ENCODE data around the gene POLR2A. TPM values are rescaled to one million over a fixed set of nuclear protein-coding genes. Genes with fewer than 3 reads are reported as not detected.

Gene POLR2A
- total RNA-seq, 4 donors from 2014 or later = 59.3 to 94.9 (median 78.2) TPM

DNA sequence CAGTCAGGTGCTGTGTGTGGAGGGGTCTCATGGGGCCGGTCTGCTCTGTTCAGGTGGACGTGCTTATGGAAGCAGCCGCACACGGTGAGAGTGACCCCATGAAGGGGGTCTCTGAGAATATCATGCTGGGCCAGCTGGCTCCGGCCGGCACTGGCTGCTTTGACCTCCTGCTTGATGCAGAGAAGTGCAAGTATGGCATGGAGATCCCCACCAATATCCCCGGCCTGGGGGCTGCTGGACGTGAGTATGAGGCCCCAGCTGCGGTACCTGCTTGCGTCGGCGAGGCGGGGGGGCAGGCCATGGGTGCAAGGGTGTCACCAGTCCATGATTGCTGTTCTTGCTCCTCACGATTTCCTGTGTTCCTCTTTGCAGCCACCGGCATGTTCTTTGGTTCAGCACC, 27.9 kb downstream of the POLR2A start:
- H3K9me3 ChIP-seq = no peaks in the 10 kb centered on the region
- H3K27me3 ChIP-seq = no peaks in the 10 kb centered on the region
- DNase-seq = no peak
- no peak overlapping the region for H3K4me3 ChIP-seq
- H3K4me1 ChIP-seq = peaks cover 0 to 4% (median 0%) of the 10 kb centered on the region in 3 donors
- H3K36me3 ChIP-seq = peaks cover 52 to 79% (median 56%) of the 10 kb centered on the region in 3 donors
- 87 to 89% methylated on average over 6 to 11 of the region's 15 CpGs for WGBS, 2 donors
- intact Hi-C loops (cut with DNase I) = no loop called here
- H3K27ac ChIP-seq = no peak overlapping the region
- TF ChIP-seq, protein P1, sequence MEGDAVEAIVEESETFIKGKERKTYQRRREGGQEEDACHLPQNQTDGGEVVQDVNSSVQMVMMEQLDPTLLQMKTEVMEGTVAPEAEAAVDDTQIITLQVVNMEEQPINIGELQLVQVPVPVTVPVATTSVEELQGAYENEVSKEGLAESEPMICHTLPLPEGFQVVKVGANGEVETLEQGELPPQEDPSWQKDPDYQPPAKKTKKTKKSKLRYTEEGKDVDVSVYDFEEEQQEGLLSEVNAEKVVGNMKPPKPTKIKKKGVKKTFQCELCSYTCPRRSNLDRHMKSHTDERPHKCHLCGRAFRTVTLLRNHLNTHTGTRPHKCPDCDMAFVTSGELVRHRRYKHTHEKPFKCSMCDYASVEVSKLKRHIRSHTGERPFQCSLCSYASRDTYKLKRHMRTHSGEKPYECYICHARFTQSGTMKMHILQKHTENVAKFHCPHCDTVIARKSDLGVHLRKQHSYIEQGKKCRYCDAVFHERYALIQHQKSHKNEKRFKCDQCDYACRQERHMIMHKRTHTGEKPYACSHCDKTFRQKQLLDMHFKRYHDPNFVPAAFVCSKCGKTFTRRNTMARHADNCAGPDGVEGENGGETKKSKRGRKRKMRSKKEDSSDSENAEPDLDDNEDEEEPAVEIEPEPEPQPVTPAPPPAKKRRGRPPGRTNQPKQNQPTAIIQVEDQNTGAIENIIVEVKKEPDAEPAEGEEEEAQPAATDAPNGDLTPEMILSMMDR (IDR thresholded peaks at IDR 0.05) = no peak
- TF ChIP-seq POLR2A (IDR thresholded peaks at IDR 0.05) = no peak

DNA sequence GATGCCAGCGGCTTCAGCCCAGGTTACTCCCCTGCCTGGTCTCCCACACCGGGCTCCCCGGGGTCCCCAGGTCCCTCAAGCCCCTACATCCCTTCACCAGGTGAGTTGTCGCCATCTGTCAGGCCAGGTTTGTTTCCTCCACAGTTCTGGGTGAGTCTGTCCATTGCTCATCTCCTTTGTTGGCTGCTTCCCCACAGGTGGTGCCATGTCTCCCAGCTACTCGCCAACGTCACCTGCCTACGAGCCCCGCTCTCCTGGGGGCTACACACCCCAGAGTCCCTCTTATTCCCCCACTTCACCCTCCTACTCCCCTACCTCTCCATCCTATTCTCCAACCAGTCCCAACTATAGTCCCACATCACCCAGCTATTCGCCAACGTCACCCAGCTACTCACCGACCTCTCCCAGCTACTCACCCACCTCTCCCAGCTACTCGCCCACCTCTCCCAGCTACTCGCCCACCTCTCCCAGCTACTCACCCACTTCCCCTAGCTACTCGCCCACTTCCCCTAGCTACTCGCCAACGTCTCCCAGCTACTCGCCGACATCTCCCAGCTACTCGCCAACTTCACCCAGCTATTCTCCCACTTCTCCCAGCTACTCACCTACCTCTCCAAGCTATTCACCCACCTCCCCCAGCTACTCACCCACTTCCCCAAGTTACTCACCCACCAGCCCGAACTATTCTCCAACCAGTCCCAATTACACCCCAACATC, 28.8 kb downstream of the POLR2A start:
- DNase-seq = no peak
- TF ChIP-seq, protein P1 (IDR thresholded peaks at IDR 0.05) = no peak
- TF ChIP-seq POLR2A (IDR thresholded peaks at IDR 0.05) = no peak
- Histone ChIP-seq H3K36me3 (peaks cover 51 to 70% (median 54%) of the 10 kb centered on the region in 3 donors), H3K27me3 (no peaks in the 10 kb centered on the region), H3K4me1 (peaks cover 0 to 4% (median 0%) of the 10 kb centered on the region in 3 donors), H3K9me3 (no peaks in the 10 kb centered on the region), H3K4me3 (no peak overlapping the region), H3K27ac (no peak overlapping the region)
- WGBS, 2 donors = 85 to 87% methylated on average over 20 of the region's 20 CpGs
- intact Hi-C loops (cut with DNase I) = no loop called here

DNA sequence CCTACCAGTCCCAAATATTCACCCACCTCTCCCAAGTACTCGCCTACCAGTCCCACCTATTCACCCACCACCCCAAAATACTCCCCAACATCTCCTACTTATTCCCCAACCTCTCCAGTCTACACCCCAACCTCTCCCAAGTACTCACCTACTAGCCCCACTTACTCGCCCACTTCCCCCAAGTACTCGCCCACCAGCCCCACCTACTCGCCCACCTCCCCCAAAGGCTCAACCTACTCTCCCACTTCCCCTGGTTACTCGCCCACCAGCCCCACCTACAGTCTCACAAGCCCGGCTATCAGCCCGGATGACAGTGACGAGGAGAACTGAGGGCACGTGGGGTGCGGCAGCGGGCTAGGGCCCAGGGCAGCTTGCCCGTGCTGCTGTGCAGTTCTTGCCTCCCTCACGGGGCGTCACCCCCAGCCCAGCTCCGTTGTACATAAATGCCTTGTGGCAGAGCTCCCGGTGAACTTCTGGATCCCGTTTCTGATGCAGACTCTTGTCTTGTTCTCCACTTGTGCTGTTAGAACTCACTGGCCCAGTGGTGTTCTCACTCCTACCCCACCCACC, 29.8 kb downstream of the POLR2A start:
- H3K4me3 ChIP-seq = no peak overlapping the region
- no peak for DNase-seq
- intact Hi-C loops (cut with DNase I) = no loop called here
- no peak for TF ChIP-seq POLR2A (IDR thresholded peaks at IDR 0.05)
- TF ChIP-seq, protein P1 (IDR thresholded peaks at IDR 0.05) = no peak
- WGBS, 2 donors = 61 to 73% methylated on average over 10 to 17 of the region's 17 CpGs
- H3K9me3 ChIP-seq = no peaks in the 10 kb centered on the region
- H3K36me3 ChIP-seq = peaks cover 43 to 61% (median 46%) of the 10 kb centered on the region in 3 donors
- H3K27ac ChIP-seq = no peak overlapping the region
- H3K27me3 ChIP-seq = no peaks in the 10 kb centered on the region
- H3K4me1 ChIP-seq = no peaks in the 10 kb centered on the region

DNA sequence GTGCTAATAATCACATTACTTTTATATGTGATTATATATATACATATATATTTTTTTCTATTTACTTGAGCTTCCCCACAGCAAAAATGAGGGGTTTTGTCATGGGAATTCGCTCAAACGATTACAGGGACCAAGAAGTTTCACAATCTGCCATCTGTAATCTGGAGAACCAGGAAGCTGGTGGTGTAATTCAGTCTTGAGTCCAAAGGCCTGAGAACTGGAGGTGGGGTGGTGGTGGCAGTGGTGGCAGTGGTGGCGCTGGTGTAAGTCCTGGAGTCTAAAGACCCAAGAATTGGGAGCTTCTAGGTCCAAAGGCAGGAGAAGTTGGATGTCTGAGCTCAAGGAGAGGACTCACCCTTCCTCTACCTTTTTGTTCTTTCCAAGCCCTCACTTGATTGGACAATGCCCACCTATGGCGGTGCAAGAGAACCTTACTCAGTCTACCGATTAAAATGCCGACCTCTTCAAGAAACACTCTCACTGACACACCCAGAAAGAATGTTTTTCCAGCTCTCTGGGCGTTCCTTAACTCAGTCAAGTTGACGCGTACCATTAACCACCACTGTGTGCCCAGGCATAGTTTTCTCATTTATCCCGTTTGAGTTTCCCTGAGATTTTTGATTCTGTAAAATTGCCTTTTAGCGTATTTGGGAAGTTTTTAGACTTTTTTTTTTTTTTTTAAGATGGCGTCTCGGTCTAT, 31.9 kb downstream of the POLR2A start:
- H3K27ac ChIP-seq = peak overlapping the region in 1 of 4 donors; percentile 9
- TF ChIP-seq, protein P1 (IDR thresholded peaks at IDR 0.05) = no peak
- TF ChIP-seq POLR2A (IDR thresholded peaks at IDR 0.05) = no peak
- H3K27me3 ChIP-seq = no peaks in the 10 kb centered on the region
- peaks cover 27 to 40% (median 28%) of the 10 kb centered on the region in 3 donors for H3K36me3 ChIP-seq
- no peak overlapping the region for H3K4me3 ChIP-seq
- H3K4me1 ChIP-seq = no peaks in the 10 kb centered on the region
- DNase-seq = no peak
- WGBS, 2 donors = 82 to 86% methylated on average over 13 of the region's 13 CpGs
- H3K9me3 ChIP-seq = no peaks in the 10 kb centered on the region
- intact Hi-C loops (cut with DNase I) = loop anchor here (2.0 kb wide), 1 partner anchor 43 kb away; the partner anchor contains the start of gene TNFSF13

DNA sequence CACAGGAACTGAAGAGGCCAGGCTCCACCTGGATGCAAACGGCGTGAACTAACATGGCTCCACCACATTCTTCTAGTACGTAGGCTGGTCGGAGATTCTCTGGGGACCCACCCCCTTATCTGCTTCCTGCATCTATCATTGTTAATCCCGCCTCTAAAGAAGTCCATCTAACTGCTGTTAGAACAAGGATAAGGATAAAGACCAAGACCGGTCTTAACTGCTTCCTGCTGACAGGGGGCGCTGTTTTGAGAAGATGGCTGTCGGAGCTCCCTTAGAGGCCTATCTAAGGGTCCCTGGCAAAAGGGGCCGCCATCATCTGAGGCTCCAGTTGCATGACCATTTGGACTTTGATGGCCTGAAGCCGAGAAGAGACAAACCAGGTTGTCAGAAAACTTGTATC, 38.9 kb downstream of the POLR2A start:
- Histone ChIP-seq H3K4me1 (no peaks in the 10 kb centered on the region), H3K9me3 (peaks cover 0 to 2% (median 0%) of the 10 kb centered on the region in 3 donors), H3K4me3 (no peak overlapping the region), H3K36me3 (no peaks in the 10 kb centered on the region), H3K27ac (no peak overlapping the region), H3K27me3 (no peaks in the 10 kb centered on the region)
- TF ChIP-seq POLR2A (IDR thresholded peaks at IDR 0.05) = no peak
- TF ChIP-seq, protein P1 (IDR thresholded peaks at IDR 0.05) = peak in 4 of 6 experiments; percentile 35 to 48 (median 36)
- 41 to 56% methylated on average over 7 to 10 of the region's 10 CpGs for WGBS, 2 donors
- intact Hi-C loops (cut with DNase I) = no loop called here
- DNase-seq = no peak

All from esophagus squamous epithelium (tissue), 5 donors.